Measurements from ENCODE around the gene CDH4. TPM values are rescaled to one million over a fixed set of nuclear protein-coding genes. Genes with fewer than 3 reads are reported as not detected.

Gene CDH4
- total RNA-seq, 1 experiment from 2014 or later: 5.3 TPM

DNA sequence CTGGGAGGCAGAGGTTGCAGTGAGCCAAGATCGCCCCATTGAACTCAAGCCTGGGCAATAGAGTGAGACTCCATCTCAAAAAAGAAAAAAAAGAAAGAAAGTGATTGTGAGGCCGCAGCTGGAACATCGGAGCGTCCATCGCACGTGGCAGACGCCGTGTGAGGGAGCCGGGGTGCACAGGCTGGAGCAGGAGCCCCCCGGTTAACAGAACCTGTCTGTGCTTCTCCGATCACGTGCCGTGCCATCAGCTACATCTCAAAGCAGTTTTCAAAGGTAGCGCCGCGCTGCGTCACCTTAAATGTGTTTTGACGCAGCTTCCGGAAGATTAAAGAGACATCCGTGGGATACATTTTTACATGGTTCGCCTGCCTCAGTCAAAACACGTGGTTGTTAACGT, 674.7 kb downstream of the CDH4 start:
- TF ChIP-seq ZNF317 (CRISPR knock-in tag; IDR thresholded peaks at IDR 0.05; ENCODE audit: borderline replicate concordance, low read depth): no peak
- no peak for TF ChIP-seq ELF4 (CRISPR knock-in tag; IDR thresholded peaks at IDR 0.05; ENCODE audit: low read depth)
- CTCF ChIA-PET: no interaction called here
- Mint-ChIP-seq H3K27ac (no peak overlapping the region), H3K4me1 (no peaks in the 10 kb centered on the region), H3K4me3 (no peak overlapping the region), H3K27me3 (ENCODE audit: low read depth) (no peaks in the 10 kb centered on the region; the same call in 1 of the 2 replicates), H3K36me3 (no peaks in the 10 kb centered on the region), H3K9me3 (peaks cover 4% of the 10 kb centered on the region; the same call in 1 of the 2 replicates)
- DNase-seq (ENCODE audit: low spot score) (no peak), ATAC-seq (no peak)
- POLR2A ChIA-PET: no interaction called here

DNA sequence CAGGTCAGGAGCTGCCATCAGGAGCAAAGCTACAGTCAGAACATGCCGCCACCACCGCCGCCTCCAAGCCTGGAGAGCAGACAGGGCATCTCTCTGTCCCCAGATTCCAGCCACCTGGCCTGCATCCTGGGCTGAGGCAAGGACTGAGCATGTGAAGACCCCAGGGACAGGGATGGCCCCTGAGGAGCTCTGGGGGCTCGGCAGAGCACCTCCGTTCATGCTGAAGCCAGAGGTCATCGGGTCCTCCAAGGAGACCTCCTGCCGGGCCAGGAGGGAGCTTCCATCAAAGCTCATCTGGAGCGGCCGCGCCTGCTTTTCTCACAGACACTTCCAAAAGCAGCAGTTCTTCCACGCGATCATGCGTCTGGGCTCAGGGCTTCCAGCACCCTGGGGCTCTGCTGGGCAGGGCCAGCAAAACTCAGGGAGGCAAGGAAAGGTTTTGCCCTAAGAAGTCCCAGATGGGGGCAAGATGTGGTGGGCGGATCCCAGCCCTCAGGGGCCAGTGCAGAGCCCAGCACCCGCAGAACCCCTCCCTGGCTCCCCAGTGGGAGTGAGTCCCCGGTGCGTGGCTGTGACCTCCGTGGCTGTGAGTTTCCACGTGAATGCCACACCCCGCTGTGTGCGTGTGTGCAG, 675.2 kb downstream of the CDH4 start:
- H3K9me3 Mint-ChIP-seq: peaks cover 4% of the 10 kb centered on the region
- DNase-seq (ENCODE audit: low spot score) (no peak), ATAC-seq (no peak)
- POLR2A ChIA-PET: no interaction called here
- H3K4me1 Mint-ChIP-seq: no peaks in the 10 kb centered on the region
- no peak overlapping the region for H3K27ac Mint-ChIP-seq
- TF ChIP-seq, protein P1, sequence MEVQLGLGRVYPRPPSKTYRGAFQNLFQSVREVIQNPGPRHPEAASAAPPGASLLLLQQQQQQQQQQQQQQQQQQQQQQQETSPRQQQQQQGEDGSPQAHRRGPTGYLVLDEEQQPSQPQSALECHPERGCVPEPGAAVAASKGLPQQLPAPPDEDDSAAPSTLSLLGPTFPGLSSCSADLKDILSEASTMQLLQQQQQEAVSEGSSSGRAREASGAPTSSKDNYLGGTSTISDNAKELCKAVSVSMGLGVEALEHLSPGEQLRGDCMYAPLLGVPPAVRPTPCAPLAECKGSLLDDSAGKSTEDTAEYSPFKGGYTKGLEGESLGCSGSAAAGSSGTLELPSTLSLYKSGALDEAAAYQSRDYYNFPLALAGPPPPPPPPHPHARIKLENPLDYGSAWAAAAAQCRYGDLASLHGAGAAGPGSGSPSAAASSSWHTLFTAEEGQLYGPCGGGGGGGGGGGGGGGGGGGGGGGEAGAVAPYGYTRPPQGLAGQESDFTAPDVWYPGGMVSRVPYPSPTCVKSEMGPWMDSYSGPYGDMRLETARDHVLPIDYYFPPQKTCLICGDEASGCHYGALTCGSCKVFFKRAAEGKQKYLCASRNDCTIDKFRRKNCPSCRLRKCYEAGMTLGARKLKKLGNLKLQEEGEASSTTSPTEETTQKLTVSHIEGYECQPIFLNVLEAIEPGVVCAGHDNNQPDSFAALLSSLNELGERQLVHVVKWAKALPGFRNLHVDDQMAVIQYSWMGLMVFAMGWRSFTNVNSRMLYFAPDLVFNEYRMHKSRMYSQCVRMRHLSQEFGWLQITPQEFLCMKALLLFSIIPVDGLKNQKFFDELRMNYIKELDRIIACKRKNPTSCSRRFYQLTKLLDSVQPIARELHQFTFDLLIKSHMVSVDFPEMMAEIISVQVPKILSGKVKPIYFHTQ (CRISPR knock-in tag; IDR thresholded peaks at IDR 0.05): no peak
- TF ChIP-seq GRHL2 (CRISPR knock-in tag; IDR thresholded peaks at IDR 0.05; ENCODE audit: insufficient replicate concordance, severe bottlenecking) (no peak), SMAD3 (CRISPR knock-in tag; IDR thresholded peaks at IDR 0.05; ENCODE audit: borderline replicate concordance) (no peak), NR1H2 (CRISPR knock-in tag; IDR thresholded peaks at IDR 0.05) (no peak), JUN (CRISPR knock-in tag; IDR thresholded peaks at IDR 0.05) (no peak)
- H3K4me3 Mint-ChIP-seq: no peak overlapping the region
- CTCF ChIA-PET: no interaction called here
- no peaks in the 10 kb centered on the region for H3K27me3 Mint-ChIP-seq (ENCODE audit: low read depth)
- no peaks in the 10 kb centered on the region for H3K36me3 Mint-ChIP-seq

DNA sequence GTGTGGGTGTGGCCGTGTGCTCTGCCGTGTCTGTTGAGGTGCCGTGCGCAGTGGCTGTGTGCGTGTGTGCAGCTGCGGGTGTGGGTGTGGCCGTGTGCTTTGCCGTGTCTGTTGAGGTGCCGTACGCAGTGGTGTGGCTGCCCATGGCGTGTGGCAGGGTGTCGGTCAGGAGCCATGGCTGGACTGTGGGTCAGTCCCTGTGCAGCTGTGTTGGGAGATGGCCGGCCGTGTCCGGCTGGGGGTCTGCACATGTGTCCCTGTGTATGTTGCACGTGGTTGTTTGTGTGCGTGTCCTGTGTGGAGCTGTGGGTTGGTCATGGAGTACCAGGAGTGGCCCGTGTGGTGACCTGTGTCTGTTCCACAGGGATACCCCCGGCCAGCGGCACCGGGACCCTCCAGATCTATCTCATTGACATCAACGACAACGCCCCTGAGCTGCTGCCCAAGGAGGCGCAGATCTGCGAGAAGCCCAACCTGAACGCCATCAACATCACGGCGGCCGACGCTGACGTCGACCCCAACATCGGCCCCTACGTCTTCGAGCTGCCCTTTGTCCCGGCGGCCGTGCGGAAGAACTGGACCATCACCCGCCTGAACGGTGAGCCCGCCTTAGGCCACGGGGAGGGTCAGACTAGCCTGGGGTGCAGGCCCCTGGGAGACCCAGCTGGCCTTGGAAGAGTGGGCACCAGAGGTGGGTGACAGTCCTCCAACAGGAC, 675.9 kb downstream of the CDH4 start:
- Mint-ChIP-seq H3K4me1 (no peaks in the 10 kb centered on the region), H3K36me3 (0 out of 2 replicates have a peak, but pooled peaks cover 2% of the 10 kb centered on the region), H3K27me3 (ENCODE audit: low read depth) (no peaks in the 10 kb centered on the region), H3K4me3 (no peak overlapping the region), H3K9me3 (peaks cover 4% of the 10 kb centered on the region), H3K27ac (no peak overlapping the region)
- no peak for ATAC-seq
- CTCF ChIA-PET: no interaction called here
- no peak for DNase-seq (ENCODE audit: low spot score)
- TF ChIP-seq PRRX2 (CRISPR knock-in tag; IDR thresholded peaks at IDR 0.05): no peak
- TF ChIP-seq, protein P2, sequence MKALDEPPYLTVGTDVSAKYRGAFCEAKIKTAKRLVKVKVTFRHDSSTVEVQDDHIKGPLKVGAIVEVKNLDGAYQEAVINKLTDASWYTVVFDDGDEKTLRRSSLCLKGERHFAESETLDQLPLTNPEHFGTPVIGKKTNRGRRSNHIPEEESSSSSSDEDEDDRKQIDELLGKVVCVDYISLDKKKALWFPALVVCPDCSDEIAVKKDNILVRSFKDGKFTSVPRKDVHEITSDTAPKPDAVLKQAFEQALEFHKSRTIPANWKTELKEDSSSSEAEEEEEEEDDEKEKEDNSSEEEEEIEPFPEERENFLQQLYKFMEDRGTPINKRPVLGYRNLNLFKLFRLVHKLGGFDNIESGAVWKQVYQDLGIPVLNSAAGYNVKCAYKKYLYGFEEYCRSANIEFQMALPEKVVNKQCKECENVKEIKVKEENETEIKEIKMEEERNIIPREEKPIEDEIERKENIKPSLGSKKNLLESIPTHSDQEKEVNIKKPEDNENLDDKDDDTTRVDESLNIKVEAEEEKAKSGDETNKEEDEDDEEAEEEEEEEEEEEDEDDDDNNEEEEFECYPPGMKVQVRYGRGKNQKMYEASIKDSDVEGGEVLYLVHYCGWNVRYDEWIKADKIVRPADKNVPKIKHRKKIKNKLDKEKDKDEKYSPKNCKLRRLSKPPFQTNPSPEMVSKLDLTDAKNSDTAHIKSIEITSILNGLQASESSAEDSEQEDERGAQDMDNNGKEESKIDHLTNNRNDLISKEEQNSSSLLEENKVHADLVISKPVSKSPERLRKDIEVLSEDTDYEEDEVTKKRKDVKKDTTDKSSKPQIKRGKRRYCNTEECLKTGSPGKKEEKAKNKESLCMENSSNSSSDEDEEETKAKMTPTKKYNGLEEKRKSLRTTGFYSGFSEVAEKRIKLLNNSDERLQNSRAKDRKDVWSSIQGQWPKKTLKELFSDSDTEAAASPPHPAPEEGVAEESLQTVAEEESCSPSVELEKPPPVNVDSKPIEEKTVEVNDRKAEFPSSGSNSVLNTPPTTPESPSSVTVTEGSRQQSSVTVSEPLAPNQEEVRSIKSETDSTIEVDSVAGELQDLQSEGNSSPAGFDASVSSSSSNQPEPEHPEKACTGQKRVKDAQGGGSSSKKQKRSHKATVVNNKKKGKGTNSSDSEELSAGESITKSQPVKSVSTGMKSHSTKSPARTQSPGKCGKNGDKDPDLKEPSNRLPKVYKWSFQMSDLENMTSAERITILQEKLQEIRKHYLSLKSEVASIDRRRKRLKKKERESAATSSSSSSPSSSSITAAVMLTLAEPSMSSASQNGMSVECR (CRISPR knock-in tag; IDR thresholded peaks at IDR 0.05; ENCODE audit: borderline replicate concordance): no peak
- TF ChIP-seq SP1 (CRISPR knock-in tag; conservative IDR thresholded peaks at IDR 0.05): no peak
- no peak for TF ChIP-seq FOXJ3 (CRISPR knock-in tag; IDR thresholded peaks at IDR 0.05; ENCODE audit: borderline replicate concordance)
- POLR2A ChIA-PET: no interaction called here
